GM18951 (cell line): Measurements from ENCODE around the gene NDUFV3.
"Not testable (repeated sequence)": the region's sequence is repeated elsewhere in the genome, so short reads cannot be mapped to it uniquely, and the experiment has no call there.

Experiments used
- POLR2A ChIP-seq: IDR thresholded peaks from 4 replicates; pipeline ENCODE4 v1.6.1; 2011; ENCODE audit warnings: mild to moderate bottlenecking; ENCODE audit not compliant: insufficient read length, insufficient read depth; ENCODE audit errors: extremely low read depth
- in situ Hi-C: fragments of 300-500 bp; cut with MboI; formaldehyde crosslinking; loops from one replicate; pipeline ENCODE4 v1.12.0; 2022; ENCODE audit warnings: low sequenced_read_pairs, mixed read lengths, inconsistent platforms; ENCODE audit not compliant: unreplicated experiment

The NDUFV3 gene

GRCh38 chr21:42883921-42884320, 9.2 kb upstream of the NDUFV3 start:
- no peak for TF ChIP-seq POLR2A
- in situ Hi-C loops, result no loop called here

DNA sequence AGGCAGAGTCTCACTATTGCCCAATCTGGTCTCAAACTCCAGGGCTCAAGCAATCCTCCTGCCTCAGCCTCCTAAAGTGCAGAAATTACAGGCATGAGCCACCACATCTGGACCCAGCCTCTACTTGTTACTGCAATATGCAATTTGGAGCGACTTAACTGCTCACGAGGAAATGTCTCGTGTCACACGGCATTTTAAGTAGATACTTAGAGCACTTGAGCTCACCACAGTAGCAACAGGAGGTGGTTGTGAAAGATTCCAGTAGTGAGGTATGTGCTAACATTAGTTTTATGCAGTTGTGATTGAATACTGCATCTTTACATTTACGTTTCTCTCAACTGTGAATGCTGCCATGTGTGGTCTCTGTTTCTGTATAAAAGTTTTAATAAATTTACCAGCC, 5.8 kb upstream of the NDUFV3 start:
- in situ Hi-C loops, result no loop called here
- TF ChIP-seq POLR2A, result no peak

- no peak for TF ChIP-seq POLR2A
Observed at GRCh38 chr21:42892582-42892930, 553 bp upstream of the NDUFV3 start.

GRCh38 chr21:42900446-42900845, 7.3 kb downstream of the NDUFV3 start:
- in situ Hi-C loops, result no loop called here
- no peak for TF ChIP-seq POLR2A

More at GRCh38 chr21:42892582-42892930, 553 bp upstream of the NDUFV3 start:
- in situ Hi-C loops, result no loop called here

DNA sequence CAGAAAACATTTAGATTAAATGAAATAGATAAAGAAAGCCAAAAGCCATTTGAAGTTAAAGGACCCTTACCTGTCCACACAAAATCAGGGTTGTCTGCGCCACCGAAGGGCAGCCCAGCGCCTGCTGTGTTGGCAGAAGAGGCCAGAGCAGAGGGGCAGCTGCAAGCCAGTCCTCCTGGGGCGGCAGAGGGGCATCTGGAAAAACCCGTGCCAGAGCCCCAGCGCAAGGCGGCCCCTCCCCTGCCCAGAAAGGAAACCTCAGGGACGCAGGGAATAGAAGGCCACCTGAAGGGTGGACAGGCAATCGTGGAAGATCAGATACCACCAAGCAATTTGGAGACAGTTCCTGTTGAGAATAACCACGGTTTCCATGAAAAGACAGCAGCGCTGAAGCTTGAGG, 10.7 kb downstream of the NDUFV3 start:
- no peak for TF ChIP-seq POLR2A
- in situ Hi-C loops, result no loop called here

GRCh38 chr21:42905195-42905594, 12.1 kb downstream of the NDUFV3 start:
- in situ Hi-C loops, result no loop called here
- TF ChIP-seq POLR2A, result no peak

- in situ Hi-C loops, result no loop called here
- TF ChIP-seq POLR2A, result no peak
Observed at GRCh38 chr21:42906233-42906632, 13.1 kb downstream of the NDUFV3 start.

GRCh38 chr21:42908484-42908883, 15.4 kb downstream of the NDUFV3 start:
- in situ Hi-C loops, result not testable (repeated sequence)

DNA sequence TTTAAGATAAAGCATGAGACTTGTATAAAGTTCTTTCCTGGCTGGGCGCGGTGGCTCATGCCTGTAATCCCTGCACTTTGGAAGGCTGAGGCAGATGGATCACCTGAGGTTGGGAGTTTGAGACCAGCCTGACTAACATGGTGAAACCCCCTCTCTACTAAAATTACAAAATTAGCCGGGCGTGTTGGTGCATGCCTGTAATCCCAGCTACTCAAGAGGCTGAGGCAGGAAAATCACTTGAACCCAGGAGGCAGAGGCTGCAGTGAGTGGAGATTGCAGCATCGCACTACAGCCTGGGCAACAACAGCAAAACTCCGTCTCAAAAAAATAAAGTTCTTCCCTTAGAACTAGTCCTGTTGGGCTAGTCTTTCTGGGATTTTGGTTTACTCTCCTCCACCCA, 18.8 kb downstream of the NDUFV3 start:
- in situ Hi-C loops, result not testable (repeated sequence)

DNA sequence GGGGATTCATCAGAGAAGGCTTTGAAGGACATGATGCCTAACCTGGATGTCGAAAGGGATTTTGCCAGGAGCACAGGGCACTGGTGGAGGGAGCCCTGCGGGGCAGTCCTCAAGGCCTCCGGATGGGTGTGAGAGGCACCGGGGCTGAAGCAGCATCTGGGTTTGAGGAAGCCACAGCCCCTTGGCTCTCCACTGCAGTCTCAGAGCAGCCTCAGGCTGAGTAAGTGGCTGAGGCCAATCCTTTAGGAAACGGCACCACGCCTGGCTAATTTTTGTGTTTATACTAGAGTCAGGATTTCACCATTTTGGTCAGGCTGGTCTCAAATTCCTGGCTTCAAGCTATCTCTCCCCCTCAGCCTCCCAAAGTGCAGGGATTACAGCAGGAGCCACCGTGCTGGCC, 20.4 kb downstream of the NDUFV3 start:
- TF ChIP-seq POLR2A, result no peak
- in situ Hi-C loops, result no loop called here

DNA sequence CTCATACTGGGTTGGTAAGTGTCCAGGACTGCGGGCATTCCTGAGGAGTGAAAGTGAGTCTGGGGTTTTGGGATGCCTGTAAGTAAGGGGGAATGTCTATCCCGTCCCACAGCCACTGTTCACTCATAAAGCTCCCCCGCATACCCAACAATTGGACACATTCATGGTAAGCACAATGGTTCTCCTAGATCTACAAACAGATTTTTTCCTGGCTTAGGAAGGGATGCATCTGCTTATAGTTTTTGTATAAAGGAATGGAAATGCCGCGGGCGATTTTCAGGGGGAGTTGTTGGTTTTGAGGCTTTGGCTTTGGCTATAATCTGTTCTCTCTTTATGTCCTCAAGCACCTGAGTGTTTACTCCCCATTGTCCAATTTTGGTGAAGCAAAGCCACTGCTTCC, 25.2 kb downstream of the NDUFV3 start:
- in situ Hi-C loops, result no loop called here
- no peak for TF ChIP-seq POLR2A

DNA sequence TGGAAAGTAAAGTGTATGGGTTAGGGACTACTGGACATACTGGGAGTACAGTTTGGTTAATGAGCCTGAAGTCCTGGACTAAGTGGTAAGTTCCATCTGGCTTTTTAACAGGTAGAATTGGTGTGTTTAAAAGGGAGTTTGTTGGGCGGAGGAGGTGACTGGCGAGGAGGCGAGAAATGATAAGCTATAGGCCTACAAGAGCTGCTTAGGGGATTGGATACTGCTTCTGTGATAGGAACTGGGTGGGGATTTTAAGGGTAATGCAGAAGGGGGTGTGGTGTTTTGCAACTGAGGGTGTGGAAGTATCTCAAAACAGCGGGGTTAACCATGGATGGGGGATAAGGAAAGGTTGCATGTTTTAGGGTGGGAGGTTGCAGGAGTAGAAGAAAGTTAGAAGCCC, 28.8 kb downstream of the NDUFV3 start:
- in situ Hi-C loops, result no loop called here
- TF ChIP-seq POLR2A, result no peak

GRCh38 chr21:42922918-42923317, 29.8 kb downstream of the NDUFV3 start:
- in situ Hi-C loops, result no loop called here
- TF ChIP-seq POLR2A, result no peak

DNA sequence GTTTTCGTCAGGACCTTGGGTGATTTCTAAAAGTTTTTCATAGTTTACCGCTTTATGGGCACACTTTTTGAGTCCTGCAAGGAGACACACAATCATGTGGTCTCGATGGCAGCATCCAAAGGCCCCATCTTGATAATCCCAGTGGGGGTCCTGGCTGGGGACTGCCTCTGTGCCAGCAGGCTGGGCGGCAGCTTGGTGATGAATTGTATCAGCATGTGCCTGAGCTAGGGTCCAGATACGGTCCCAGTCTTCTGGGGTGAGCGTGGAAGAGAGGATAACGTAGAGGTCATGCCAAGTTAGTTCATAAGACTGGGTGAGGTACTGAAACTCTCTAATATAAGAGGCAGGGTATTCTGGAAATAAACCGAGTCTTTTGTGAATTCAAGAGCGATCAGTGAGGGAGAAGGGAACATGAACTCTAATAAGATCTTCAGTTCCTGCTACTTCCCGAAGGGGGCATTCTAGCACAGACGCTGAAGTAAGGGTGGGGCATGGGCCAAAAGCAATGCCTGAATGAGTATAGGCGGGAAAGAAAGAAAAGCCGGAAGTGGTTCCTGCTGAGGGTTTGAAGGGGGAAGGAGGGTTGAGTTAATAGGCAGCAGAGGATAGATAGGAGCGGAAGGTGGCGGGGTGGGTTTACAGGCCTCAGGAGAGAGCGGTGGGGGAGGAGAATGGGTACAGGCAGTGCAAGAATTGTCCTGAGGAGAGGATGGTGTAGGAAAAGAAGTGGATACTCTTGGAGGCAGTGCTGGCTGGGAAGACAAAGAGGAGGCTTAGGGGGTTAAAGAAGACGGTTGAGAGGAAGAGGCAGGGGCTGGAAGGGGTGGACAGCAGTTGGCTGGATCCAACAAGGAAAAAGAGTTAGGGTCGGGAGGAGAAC, 30.7 kb downstream of the NDUFV3 start:
- in situ Hi-C loops, result no loop called here
- peak; percentile 46 for TF ChIP-seq POLR2A

DNA sequence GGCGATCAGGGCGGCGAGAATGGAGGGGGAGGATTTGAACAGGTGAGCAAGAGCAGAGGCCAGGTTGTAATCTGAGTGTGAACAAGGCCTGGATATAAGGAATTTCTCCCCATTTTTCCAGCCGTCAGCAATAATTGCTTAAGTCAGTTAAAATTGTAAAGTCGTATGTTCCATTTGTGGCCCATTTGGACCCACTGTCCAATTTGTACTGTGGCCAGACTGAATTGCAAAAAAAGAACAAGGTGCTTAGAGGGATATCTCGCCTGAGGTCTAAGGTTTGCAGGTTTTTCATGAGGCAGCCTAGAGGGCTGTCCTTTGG, 31.3 kb downstream of the NDUFV3 start:
- in situ Hi-C loops, result no loop called here
- no peak for TF ChIP-seq POLR2A
